Spleen (tissue), 7 donors: ENCODE data around the gene MYH14.

ENCODE experiments used
- POLR2A ChIP-seq, 3 donors: fragments of 450-650 bp; IDR thresholded peaks; one replicate each; pipeline ENCODE4 v1.5.1; 2017; ENCODE audit warnings: antibody characterized with exemption in 3 of 3, mild to moderate bottlenecking in 1 of 3
- TF ChIP-seq, protein P1 (sequence below), 11 experiments: fragments of 200-600 bp in 7 of 11; fragments of 450-650 bp in 4 of 11; sonication (generic) in 4 of 11; IDR thresholded peaks in 8 of 11; conservative IDR thresholded peaks in 3 of 11; 1 replicate in 7 of 11; 2 replicates in 4 of 11; pipeline versions ENCODE4 v1.4.0 to v1.8.0; 2016 to 2021; ENCODE audit warnings: antibody characterized with exemption in 11 of 11, inconsistent platforms in 4 of 11, mild to moderate bottlenecking in 1 of 11
- donor health status: DM: no; HTN: no; CAD: no; lungs with moderate emphysema.
- donor health status: DM: no; HTN: no; CAD: no.
- donor health status: DM: no; HTN: no; CAD: no.

DNA sequence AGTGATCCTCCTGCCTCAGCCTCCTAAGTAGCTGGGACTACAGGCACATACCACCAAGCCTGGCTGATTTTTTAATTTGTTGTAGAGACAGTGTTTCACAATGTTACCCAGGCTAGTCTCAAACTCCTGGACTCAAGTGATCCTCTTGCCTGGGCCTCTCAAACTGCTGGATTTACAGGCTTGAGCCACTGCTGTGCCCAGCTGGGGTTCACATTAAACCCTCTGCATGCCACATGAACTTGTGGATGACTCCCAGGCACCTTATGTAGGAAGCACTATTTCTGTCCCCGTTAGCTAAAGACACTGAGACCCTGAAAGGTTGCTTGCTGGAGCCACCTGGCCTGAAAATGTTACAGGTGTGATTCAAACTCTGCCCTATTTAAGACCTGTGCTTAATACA, 10.5 kb downstream of the MYH14 start:
- TF ChIP-seq, protein P1, sequence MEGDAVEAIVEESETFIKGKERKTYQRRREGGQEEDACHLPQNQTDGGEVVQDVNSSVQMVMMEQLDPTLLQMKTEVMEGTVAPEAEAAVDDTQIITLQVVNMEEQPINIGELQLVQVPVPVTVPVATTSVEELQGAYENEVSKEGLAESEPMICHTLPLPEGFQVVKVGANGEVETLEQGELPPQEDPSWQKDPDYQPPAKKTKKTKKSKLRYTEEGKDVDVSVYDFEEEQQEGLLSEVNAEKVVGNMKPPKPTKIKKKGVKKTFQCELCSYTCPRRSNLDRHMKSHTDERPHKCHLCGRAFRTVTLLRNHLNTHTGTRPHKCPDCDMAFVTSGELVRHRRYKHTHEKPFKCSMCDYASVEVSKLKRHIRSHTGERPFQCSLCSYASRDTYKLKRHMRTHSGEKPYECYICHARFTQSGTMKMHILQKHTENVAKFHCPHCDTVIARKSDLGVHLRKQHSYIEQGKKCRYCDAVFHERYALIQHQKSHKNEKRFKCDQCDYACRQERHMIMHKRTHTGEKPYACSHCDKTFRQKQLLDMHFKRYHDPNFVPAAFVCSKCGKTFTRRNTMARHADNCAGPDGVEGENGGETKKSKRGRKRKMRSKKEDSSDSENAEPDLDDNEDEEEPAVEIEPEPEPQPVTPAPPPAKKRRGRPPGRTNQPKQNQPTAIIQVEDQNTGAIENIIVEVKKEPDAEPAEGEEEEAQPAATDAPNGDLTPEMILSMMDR (IDR thresholded peaks at IDR 0.05 in 8 of 11, conservative IDR thresholded peaks at IDR 0.05 in 3 of 11), result no peak
- no peak for TF ChIP-seq POLR2A (IDR thresholded peaks at IDR 0.05)
